ENCODE data around the gene DDX17.

Gene DDX17

GRCh38 chr22:38505541-38506117 lies 482 bp downstream of the DDX17 start:
- POLR2A ChIA-PET = no interaction called here
- TF ChIP-seq CTCF (IDR thresholded peaks at IDR 0.05; ENCODE audit: control extremely low read depth, extremely low read depth, low read depth, missing control alignments) = no peak
- CTCF ChIA-PET = no interaction called here
- peak; percentile 65 for DNase-seq (ENCODE audit: extremely low spot score)

- no peak for TF ChIP-seq CTCF (IDR thresholded peaks at IDR 0.05; ENCODE audit: control extremely low read depth, extremely low read depth, low read depth, missing control alignments)
- POLR2A ChIA-PET = no interaction called here
- CTCF ChIA-PET = no interaction called here
- peak; percentile 39 for DNase-seq (ENCODE audit: extremely low spot score)
Measured at GRCh38 chr22:38504731-38505540, 1.2 kb downstream of the DDX17 start.

DNA sequence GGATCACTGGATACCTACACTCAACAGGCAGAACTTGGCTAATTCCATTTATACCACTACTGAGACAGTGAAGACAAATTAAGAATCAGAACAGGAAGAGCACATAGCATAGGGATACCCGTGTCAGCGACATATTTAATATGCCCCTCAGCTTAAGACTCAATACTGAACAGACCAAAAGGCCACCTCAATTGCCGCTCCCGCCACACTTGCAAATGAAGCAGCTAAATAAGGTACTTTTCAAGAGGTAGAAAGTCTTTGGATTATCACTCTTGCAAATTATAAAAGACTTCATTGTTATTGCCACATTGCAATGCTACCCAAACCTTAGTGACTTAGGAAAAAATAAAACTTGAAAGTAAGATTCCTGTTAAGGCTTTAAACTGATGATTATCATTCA lies 3.1 kb downstream of the DDX17 start:
- TF ChIP-seq CTCF (IDR thresholded peaks at IDR 0.05; ENCODE audit: control extremely low read depth, extremely low read depth, low read depth, missing control alignments) = no peak
- POLR2A ChIA-PET = interaction anchor here (0.9 to 1.2 kb wide), 3 partner anchors 11 to 16 kb away, joined by 3 to 4 read pairs (median 3); no protein-coding TSS in a partner anchor
- CTCF ChIA-PET = interaction anchor here (0.7 to 2.1 kb wide), 6 partner anchors 8 to 179 kb away, joined by 3 to 5 read pairs (median 3); partner anchors contain the start of gene TOMM22
- no peak for DNase-seq (ENCODE audit: extremely low spot score)

DNA sequence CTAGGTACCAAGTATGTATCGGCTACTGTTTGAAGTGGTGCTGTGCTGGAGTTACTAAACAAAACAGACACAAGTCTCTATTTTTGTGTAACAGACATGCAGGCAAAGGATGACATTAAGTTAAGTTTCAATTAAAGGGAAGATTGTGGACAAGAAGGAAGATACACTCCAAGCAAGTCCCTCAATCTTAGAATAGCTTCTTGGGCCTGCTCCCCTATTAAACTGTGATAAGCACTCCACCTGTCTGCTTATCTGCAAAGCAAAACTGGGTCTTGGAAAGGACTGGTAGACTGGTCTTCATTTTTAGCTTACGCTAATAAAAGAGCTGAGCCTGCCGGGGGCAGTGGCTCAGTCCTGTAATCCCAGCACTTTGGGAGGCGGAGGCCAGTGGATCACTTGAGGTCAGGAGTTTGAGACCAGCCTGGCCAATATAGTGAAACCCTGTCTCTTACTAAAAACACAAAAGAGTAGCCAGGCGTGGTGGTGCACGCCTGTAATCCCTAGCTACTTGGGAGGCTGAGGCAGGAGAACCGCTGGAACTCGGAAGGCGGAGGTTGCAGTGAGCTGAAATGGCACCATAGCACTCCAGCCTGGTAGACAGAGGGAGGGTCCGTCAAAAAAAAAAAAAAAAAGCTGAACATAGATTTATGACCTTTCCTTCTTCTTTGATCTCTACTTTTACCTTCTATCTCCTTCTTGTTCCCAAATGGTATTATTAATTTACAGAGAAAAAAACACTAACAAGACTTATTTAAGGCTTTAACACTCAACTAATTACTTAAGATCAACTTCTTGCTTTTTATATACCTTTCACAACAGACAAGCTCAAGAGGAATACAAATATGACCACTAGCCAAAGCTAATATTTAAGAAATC lies 4.1 kb downstream of the DDX17 start:
- no peak for DNase-seq (ENCODE audit: extremely low spot score)
- POLR2A ChIA-PET = interaction anchor here (0.9 to 1.2 kb wide), 5 partner anchors 10 to 27 kb away, joined by 3 to 4 read pairs (median 3); no protein-coding TSS in a partner anchor
- CTCF ChIA-PET = interaction anchor here (0.7 to 2.1 kb wide), 8 partner anchors 9 to 639 kb away, joined by 3 to 5 read pairs (median 3); partner anchors contain the start of gene TOMM22
- TF ChIP-seq CTCF (IDR thresholded peaks at IDR 0.05; ENCODE audit: control extremely low read depth, extremely low read depth, low read depth, missing control alignments) = no peak

DNA sequence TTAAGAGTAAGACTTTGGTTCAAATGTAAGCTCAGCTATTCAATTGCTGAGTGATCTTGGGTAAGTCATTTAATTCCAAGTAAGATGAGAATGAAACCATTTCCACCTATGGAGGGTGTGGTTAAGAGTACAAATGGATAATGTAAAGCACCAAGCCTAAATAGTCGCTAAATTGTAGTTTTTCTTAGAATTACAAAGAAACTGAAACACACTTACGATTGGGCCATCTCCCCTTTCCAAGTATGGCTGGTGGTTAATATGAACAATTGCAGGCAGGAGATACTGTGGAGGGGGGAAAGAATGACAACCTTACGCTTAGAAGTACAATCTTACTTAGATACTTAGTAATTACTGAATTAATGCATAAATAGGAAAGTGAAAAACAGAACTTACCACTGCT lies 8.2 kb downstream of the DDX17 start:
- no peak for TF ChIP-seq CTCF (IDR thresholded peaks at IDR 0.05; ENCODE audit: control extremely low read depth, extremely low read depth, low read depth, missing control alignments)
- POLR2A ChIA-PET = no interaction called here

DNA sequence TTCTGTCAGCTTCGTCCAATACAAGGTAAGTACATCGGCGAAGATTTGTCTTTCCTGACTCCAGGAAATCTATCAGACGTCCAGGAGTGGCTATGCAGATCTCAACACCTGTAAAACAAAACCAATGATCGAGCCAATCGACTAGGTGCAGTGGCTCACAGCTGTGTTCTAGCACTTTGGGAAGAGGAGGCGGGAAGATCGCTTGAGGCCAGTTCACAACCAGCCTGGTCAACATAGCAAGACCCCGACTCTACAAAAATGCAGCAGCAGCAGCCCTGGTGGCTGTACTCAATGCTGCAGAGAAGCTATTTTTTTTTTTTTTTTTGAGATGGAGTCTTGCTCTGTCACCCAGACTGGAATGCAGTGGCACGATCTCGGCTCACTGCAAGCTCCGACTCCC lies 11.2 kb downstream of the DDX17 start:
- POLR2A ChIA-PET = no interaction called here
- CTCF ChIA-PET = interaction anchor here (1.0 kb wide), 2 partner anchors 11 to 15 kb away, joined by 3 read pairs; no protein-coding TSS in a partner anchor
- DNase-seq (ENCODE audit: extremely low spot score) = no peak
- TF ChIP-seq CTCF (IDR thresholded peaks at IDR 0.05; ENCODE audit: control extremely low read depth, extremely low read depth, low read depth, missing control alignments) = no peak

More for the DNA sequence above, 8.2 kb downstream of the DDX17 start:
- CTCF ChIA-PET = no interaction called here
- DNase-seq (ENCODE audit: extremely low spot score) = no peak
